ENCODE results near the gene MRM2. TPM values are rescaled to one million over a fixed set of nuclear protein-coding genes. Genes with fewer than 3 reads are reported as not detected.

MRM2 gene
- polyA plus RNA-seq, 1 donor from 2014 or later, result 21.4 TPM

GRCh38 chr7:2260820-2261219, 18.8 kb upstream of the MRM2 start:
- H3K79me2 ChIP-seq (replicated peaks; ENCODE audit: insufficient read depth, low read length), result no peaks in the 10 kb centered on the region
- TF ChIP-seq EP300 (conservative IDR thresholded peaks at IDR 0.05; ENCODE audit: poor library complexity, severe bottlenecking), result no peak
- no peak for TF ChIP-seq CTCF (IDR thresholded peaks at IDR 0.05; ENCODE audit: poor library complexity, severe bottlenecking)
- no peak for TF ChIP-seq RAD21 (conservative IDR thresholded peaks at IDR 0.05)
- TF ChIP-seq SMC3 (conservative IDR thresholded peaks at IDR 0.05; ENCODE audit: poor library complexity), result no peak
- no peak for TF ChIP-seq EZH2 (IDR thresholded peaks at IDR 0.05; ENCODE audit: borderline replicate concordance, insufficient read depth, low read length, poor library complexity, severe bottlenecking)
- no peak for TF ChIP-seq MXI1 (conservative IDR thresholded peaks at IDR 0.05; ENCODE audit: poor library complexity, severe bottlenecking)
- TF ChIP-seq REST (IDR thresholded peaks at IDR 0.05; ENCODE audit: borderline replicate concordance), result no peak
- TF ChIP-seq TAF1 (IDR thresholded peaks at IDR 0.05; ENCODE audit: low read depth), result no peak
- H3K4me2 ChIP-seq (ENCODE audit: low read length), result no peak overlapping the region
- H3K36me3 ChIP-seq (ENCODE audit: insufficient read depth, low read length), result no peaks in the 10 kb centered on the region
- no peak overlapping the region for H3K9ac ChIP-seq (ENCODE audit: low read length)
- no peak overlapping the region for H3K27ac ChIP-seq (ENCODE audit: low read length)
- no peak overlapping the region for H2AFZ ChIP-seq (ENCODE audit: low read depth, low read length)
- no peaks in the 10 kb centered on the region for H3K27me3 ChIP-seq (ENCODE audit: insufficient read depth, low read depth, low read length)
- H4K20me1 ChIP-seq (ENCODE audit: insufficient read depth), result no peaks in the 10 kb centered on the region
- H3F3A ChIP-seq (ENCODE audit: insufficient read depth, low read length, poor library complexity, severe bottlenecking), result no peaks in the 10 kb centered on the region
- H3K4me3 ChIP-seq (ENCODE audit: low read length), result no peak overlapping the region
- H3K9me3 ChIP-seq (ENCODE audit: low read length), result no peaks in the 10 kb centered on the region
- no peaks in the 10 kb centered on the region for H3K9me2 ChIP-seq (ENCODE audit: insufficient read depth, low read length)

DNA sequence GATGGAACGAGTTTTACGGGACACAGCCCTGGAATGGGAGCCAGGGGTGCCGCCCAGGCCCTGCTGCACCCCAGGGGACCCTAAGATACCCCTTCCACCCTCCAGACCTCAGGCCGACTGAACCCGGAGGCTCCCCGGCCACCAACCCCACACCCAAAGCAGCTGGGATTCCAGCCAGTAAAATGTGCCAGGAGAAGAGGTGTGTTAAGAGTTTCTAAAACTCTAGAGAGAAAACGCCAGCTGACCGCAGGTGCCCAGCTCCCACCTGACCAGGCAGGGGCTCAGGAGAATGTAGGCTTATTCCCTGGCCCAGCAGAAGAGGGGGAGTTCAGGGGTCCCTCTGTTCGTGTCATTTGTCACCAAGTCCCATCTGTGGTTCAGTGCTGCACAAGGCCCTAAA, 17.5 kb upstream of the MRM2 start:
- no peaks in the 10 kb centered on the region for H3F3A ChIP-seq (ENCODE audit: insufficient read depth, low read length, poor library complexity, severe bottlenecking)
- H3K4me3 ChIP-seq (ENCODE audit: low read length), result no peak overlapping the region
- H3K27ac ChIP-seq (ENCODE audit: low read length), result no peak overlapping the region
- no peak overlapping the region for H3K4me2 ChIP-seq (ENCODE audit: low read length)
- no peaks in the 10 kb centered on the region for H3K9me3 ChIP-seq (ENCODE audit: low read length)
- H3K9me2 ChIP-seq (ENCODE audit: insufficient read depth, low read length), result no peaks in the 10 kb centered on the region
- no peaks in the 10 kb centered on the region for H3K36me3 ChIP-seq (ENCODE audit: insufficient read depth, low read length)
- H3K79me2 ChIP-seq (replicated peaks; ENCODE audit: insufficient read depth, low read length), result no peaks in the 10 kb centered on the region
- H3K9ac ChIP-seq (ENCODE audit: low read length), result no peak overlapping the region
- H2AFZ ChIP-seq (ENCODE audit: low read depth, low read length), result no peak overlapping the region
- H3K27me3 ChIP-seq (ENCODE audit: insufficient read depth, low read depth, low read length), result no peaks in the 10 kb centered on the region
- no peaks in the 10 kb centered on the region for H4K20me1 ChIP-seq (ENCODE audit: insufficient read depth)
- TF ChIP-seq RAD21 (conservative IDR thresholded peaks at IDR 0.05), result no peak
- no peak for TF ChIP-seq TAF1 (IDR thresholded peaks at IDR 0.05; ENCODE audit: low read depth)
